NCI-H2029 (cell line): Measurements from ENCODE around the gene PLSCR1.

Experiments
- DNase-seq: peaks from one replicate; lab custom pipeline; 2025; lab: John Stamatoyannopoulos, UW

The PLSCR1 gene

GRCh38 chr3:146544002-146544928 is at the start of gene PLSCR1:
PLSCR1 (minus strand) TSS chr3:146544607; CDS start chr3:146536552, 8,055 bp downstream.
- peak; percentile 82 for DNase-seq

DNA sequence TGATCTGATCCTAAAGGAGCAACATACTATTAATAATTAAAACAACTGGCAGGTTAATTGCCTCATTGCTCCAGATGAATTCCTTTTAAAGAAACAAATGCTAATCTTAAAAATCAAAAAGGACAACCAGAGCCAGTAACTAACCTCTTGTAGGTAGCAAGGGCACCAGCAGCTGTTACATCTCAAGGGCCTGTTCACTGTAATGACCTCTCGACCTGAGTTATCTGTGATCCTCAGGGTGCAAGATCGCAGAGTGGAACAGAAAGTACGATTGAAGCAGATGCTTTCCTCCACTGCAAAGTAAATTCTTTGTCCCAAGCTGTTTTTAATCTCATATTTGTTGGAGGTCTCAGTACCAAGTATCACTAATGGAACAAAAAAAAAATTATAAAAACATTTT is 49.4 kb upstream of the PLSCR1 start:
- no peak for DNase-seq

GRCh38 chr3:146590521-146590920 is 46.1 kb upstream of the PLSCR1 start:
- DNase-seq, result no peak

GRCh38 chr3:146589899-146590508 is 45.6 kb upstream of the PLSCR1 start:
- no peak for DNase-seq

DNA sequence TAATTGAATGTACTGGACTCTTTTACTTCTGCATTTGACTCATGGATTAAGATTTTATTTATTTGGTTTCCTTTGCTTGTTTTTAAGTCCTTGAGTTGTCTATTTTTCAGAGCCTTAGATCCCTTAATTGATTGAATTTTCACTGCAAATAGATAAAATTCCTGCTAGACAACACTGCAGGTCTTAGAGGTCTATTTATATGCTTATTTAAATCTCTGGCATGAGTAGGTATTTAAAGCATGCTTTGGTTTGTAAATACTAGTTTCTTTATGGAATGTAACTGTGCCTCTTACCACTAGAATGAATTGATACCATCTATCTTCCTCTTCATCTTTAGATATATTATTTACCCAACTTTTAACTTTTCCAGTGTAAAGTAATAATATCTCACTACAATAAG is 40.7 kb upstream of the PLSCR1 start:
- no peak for DNase-seq

GRCh38 chr3:146581951-146582467 is 37.6 kb upstream of the PLSCR1 start:
- no peak for DNase-seq

- DNase-seq, result no peak
These were observed 36.7 kb upstream of the PLSCR1 start for GRCh38 chr3:146581080-146581601.

DNA sequence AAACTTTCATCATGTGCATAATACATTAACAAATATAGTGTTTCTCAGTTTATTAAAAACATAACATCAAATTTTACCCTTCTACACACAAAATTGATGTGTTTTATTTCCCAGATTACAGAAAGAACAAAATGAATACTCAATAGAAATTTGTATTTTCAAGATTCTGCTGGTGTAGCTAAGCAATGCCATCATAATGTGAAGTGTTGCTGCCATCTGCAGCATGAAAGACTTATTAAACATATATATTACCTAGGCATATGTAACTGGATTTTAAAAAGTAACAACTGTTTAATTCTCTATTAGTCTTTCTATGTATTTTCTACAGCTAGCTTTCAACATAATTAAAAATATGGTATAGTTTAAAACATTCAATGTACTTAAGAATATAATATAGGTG is 33.3 kb upstream of the PLSCR1 start:
- DNase-seq, result peak; percentile 46

DNA sequence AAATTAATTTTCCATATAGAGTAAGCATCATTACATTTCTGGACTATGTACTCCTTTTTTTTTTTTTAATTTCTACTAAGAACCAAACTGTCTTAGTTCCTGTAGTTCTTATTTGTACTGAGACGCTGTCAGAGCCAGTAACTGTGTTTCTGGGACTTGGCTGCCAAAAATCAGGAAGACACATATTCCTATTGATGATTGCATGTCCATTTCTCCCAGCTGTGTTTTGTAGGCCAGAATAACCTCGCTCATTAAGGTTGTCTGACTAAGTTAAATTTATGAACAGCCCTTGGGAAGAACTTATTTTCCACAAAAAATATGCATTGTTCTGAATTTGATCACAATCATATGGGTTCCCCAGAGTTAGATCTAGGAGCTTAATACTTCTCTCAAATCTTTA is 31.2 kb upstream of the PLSCR1 start:
- no peak for DNase-seq

GRCh38 chr3:146574173-146574572 is 29.8 kb upstream of the PLSCR1 start:
- DNase-seq, result no peak

DNA sequence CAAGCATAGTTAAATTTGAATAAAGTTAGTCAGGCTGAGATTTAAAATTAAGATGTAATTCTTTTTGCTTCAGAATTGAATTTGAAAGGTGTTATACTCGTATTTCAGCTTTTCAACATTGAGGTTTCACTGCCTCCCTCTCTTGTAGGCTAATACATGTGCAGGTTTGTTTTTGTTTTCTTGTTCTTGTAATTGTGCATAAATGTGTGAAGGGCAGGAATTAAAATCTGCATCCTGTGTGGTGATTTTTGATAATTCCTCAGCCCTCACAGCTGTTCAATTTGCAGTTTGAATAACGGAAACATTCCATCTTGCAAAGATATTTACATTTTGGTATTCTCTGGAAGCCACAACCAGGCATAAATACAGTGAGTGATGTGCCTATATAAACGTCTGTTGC is 24.9 kb upstream of the PLSCR1 start:
- no peak for DNase-seq

GRCh38 chr3:146566138-146566537 is 21.7 kb upstream of the PLSCR1 start:
- no peak for DNase-seq

GRCh38 chr3:146561879-146562278 is 17.5 kb upstream of the PLSCR1 start:
- DNase-seq, result no peak

- no peak for DNase-seq
These were observed 17.1 kb upstream of the PLSCR1 start for GRCh38 chr3:146561463-146561862.

DNA sequence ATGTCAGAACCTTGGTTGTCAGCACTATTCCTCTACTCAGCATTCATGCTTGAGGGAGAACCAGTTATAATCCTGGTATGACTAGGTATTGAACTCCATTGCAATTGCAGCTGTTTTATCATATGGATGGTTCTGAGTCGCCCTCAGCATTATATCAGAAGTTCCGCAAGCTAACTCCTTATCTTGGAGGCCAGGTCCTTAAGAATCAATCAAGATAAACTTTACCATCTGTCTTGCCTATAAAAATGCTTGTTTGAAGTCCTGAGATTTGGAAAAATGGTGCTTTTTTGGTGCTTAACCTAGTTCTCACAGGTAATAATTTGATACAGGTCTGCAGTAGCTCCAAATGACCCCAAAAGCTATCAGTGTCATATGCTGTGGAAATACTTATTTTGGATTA is 16.3 kb upstream of the PLSCR1 start:
- no peak for DNase-seq

DNA sequence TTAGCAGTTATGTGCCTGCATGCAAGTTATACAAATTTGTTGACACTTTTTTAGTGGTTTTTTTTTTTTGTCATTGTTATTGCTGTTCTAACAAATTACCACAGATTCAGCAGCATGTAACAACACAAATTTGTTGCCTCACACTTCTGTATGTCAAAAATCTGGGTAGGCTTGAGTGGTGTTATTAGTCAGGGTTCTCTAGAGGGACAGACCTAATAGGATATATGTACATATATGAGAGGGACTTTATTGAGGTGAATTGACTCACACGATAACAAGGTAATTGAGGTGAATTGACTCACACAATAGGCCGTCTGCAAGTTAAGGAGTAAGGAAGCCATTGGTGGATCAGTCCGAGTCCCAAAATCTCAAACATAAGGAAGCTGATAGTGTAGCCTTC is 15.0 kb upstream of the PLSCR1 start:
- DNase-seq, result no peak

DNA sequence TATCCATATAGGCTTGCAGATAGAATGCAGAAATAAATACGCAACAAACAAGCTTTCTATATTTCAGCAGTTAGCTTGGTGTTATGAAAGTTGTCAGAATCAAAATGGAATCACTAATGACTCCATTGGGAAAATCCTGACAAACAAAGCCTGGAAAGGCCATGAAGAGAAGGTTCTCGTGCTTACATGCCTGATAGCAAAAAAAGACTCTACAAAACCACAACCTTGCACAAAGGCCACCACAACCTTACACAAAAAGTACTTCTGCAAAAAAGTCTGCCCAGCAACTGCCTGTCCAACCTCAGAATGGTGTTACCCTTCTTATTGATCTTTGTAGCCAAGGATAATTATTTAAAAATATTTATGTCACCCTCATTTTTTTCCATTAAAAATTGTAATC is 14.4 kb upstream of the PLSCR1 start:
- no peak for DNase-seq

DNA sequence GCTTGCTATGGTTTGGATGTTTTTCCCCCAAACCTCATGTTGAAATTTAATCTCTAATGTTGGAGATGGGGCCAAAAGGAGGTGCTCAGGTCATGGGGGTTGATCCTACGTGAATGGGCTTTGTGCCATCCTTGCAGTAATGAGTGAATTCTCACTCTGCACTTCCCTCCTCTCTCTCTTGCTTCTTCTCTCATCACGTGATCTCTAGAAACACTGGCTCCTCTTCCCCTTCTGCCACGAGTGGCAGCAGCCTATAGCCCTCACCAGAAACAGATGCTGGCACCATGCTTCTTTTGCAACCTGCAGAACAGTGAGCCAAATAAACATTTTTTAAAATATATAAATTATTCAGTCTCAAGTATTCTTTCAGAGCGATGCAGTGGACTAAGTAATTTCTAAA is 13.3 kb upstream of the PLSCR1 start:
- DNase-seq, result no peak

GRCh38 chr3:146555311-146555710 is 10.9 kb upstream of the PLSCR1 start:
- DNase-seq, result no peak

GRCh38 chr3:146554151-146554760 is 9.8 kb upstream of the PLSCR1 start:
- no peak for DNase-seq

DNA sequence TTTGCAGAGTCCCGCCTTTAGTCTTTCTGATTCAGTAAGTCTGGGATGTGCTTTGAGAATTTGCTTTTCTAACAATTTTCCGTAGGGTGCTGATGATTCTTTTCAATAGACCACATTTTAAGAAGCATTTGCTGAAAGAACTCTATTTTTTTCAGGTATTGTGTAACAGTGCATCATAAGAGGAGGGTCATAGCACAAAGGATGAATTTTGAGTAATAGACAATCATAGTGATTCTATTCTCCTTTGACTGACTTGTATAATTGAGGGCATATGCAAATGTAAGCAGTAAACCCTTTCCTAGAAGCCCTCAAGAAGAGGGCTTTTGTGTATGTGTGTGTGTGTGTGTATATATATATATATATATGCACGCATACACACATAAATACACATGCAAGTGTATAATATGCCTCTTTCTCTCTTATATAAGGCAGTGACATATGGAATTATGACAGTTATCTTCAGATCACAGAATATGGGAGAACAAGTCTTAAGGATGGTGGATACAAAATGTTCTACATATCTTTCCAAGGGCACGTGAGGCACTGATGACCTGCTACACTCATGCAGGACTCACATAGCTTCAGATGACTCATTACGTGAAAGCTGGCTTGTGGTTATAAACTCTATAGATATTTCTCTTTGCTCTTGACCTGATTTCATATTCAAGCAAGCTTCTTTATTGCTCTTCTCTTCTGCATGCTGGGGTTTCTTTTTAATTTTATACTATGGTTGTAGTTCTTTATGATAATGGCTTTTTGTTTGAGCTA is 6.5 kb upstream of the PLSCR1 start:
- DNase-seq, result no peak
